IMR-90 (cell line): ENCODE results near the gene HCLS1. TPM values are rescaled to one million over a fixed set of nuclear protein-coding genes. Genes with fewer than 3 reads are reported as not detected.

ENCODE experiments used
- ATAC-seq: fragments of 200-7000 bp; cut with Tn5 transposase; 2 replicates; pipeline ENCODE4 v1.9.1; 2020; ENCODE audit warnings: low read depth, mild to moderate bottlenecking, moderate library complexity
- BruUV-seq: library from RNA; stranded (reverse); fragments of 400-500 nt; replicated peaks from 2 replicates; lab custom pipeline; 2021; lab: Mats Ljungman, UMichigan
- CTCF ChIA-PET: fragments of 300-600 bp; formaldehyde crosslinking; extraction: SDS; loops from one replicate; lab custom pipeline; 2021; ENCODE audit warnings: antibody characterized with exemption; lab: Yijun Ruan, JAX
- POLR2A ChIA-PET: fragments of 300-600 bp; sonication (Branson Sonifier 250); formaldehyde crosslinking; loops from one replicate; lab custom pipeline; 2022; ENCODE audit warnings: antibody characterized with exemption; ENCODE audit not compliant: unreplicated experiment; lab: Charles Lee
- DNase-seq: peaks from one replicate; pipeline ENCODE4 v3.0.0; 2013
- H2AFZ ChIP-seq: replicated peaks from 2 replicates; pipeline ENCODE3; 2013; ENCODE audit warnings: low read length, mild to moderate bottlenecking; ENCODE audit not compliant: poor library complexity
- H2AK5ac ChIP-seq: 2 replicates; pipeline ENCODE4 v1.6.1; 2013; ENCODE audit warnings: low read depth, low read length, inconsistent platforms
- H2AK9ac ChIP-seq: replicated peaks from 2 replicates; pipeline ENCODE3; 2013; ENCODE audit warnings: mild to moderate bottlenecking, low read depth, low read length, moderate library complexity; ENCODE audit not compliant: poor library complexity
- H2BK120ac ChIP-seq: 2 replicates; pipeline ENCODE4 v1.6.1; 2013; ENCODE audit warnings: low read depth, low read length, inconsistent platforms
- H2BK15ac ChIP-seq: 3 replicates; pipeline ENCODE4 v1.6.1; 2013; ENCODE audit warnings: low read depth, low read length, inconsistent platforms
- H2BK20ac ChIP-seq: 2 replicates; pipeline ENCODE4 v1.6.1; 2013; ENCODE audit warnings: low read depth, mild to moderate bottlenecking, inconsistent platforms, low read length, moderate library complexity
- H2BK5ac ChIP-seq: 2 replicates; pipeline ENCODE4 v1.6.1; 2013; ENCODE audit warnings: mild to moderate bottlenecking, low read depth, low read length, inconsistent platforms; ENCODE audit not compliant: poor library complexity, severe bottlenecking
- H3K14ac ChIP-seq: replicated peaks from 2 replicates; pipeline ENCODE4 v1.6.1; 2013; ENCODE audit warnings: low read depth, low read length, inconsistent platforms
- H3K18ac ChIP-seq: 2 replicates; pipeline ENCODE4 v1.6.1; 2013; ENCODE audit warnings: low read depth, low read length, control low read depth
- H3K23ac ChIP-seq: 2 replicates; pipeline ENCODE4 v1.6.1; 2013; ENCODE audit warnings: low read depth, low read length, inconsistent platforms
- H3K27ac ChIP-seq: 2 replicates; pipeline ENCODE4 v1.5.1; 2013; ENCODE audit warnings: mild to moderate bottlenecking, control low read depth, low read length; ENCODE audit not compliant: insufficient read depth
- H3K27me3 ChIP-seq: 2 replicates; pipeline ENCODE4 v1.6.1; 2013; ENCODE audit warnings: low read length; ENCODE audit not compliant: control insufficient read depth, insufficient read depth
- H3K36me3 ChIP-seq: 2 replicates; pipeline ENCODE4 v1.6.1; 2013; ENCODE audit warnings: low read length, mixed read lengths; ENCODE audit not compliant: control insufficient read depth, insufficient read depth
- H3K4ac ChIP-seq: 2 replicates; pipeline ENCODE4 v1.6.1; 2013; ENCODE audit warnings: low read depth, low read length, inconsistent platforms
- H3K4me1 ChIP-seq: 2 replicates; pipeline ENCODE4 v1.6.1; 2013; ENCODE audit warnings: low read length, mixed read lengths; ENCODE audit not compliant: control insufficient read depth, insufficient read depth
- H3K4me2 ChIP-seq: 2 replicates; pipeline ENCODE4 v1.6.1; 2013; ENCODE audit warnings: low read depth, mild to moderate bottlenecking, control low read depth, low read length, moderate library complexity
- H3K4me3 ChIP-seq: 2 replicates; pipeline ENCODE4 v1.5.1; 2013; ENCODE audit warnings: low read depth, mild to moderate bottlenecking, control low read depth, low read length, moderate library complexity; ENCODE audit not compliant: insufficient read depth
- H3K56ac ChIP-seq: 2 replicates; pipeline ENCODE4 v1.6.1; 2013; ENCODE audit warnings: low read length, inconsistent platforms; ENCODE audit not compliant: insufficient read depth; ENCODE audit errors: extremely low read depth
- H3K79me1 ChIP-seq, 2 experiments: 2 replicates each; pipeline ENCODE4 v1.6.1; 2013; ENCODE audit warnings: low read length in 2 of 2, inconsistent platforms in 1 of 2, low read depth in 1 of 2
- H3K9ac ChIP-seq: 2 replicates; pipeline ENCODE4 v1.6.1; 2013; ENCODE audit warnings: low read depth, low read length, control low read depth
- H3K9me1 ChIP-seq: 2 replicates; pipeline ENCODE4 v1.6.1; 2013; ENCODE audit warnings: low read length, inconsistent platforms; ENCODE audit not compliant: insufficient read depth
- H3K9me3 ChIP-seq: 2 replicates; pipeline ENCODE4 v1.6.1; 2013; ENCODE audit warnings: low read length; ENCODE audit not compliant: control insufficient read depth, insufficient read depth
- H4K20me1 ChIP-seq: 2 replicates; pipeline ENCODE4 v1.6.1; 2013; ENCODE audit warnings: low read length, inconsistent platforms; ENCODE audit not compliant: insufficient read depth
- H4K5ac ChIP-seq: 2 replicates; pipeline ENCODE4 v1.6.1; 2013; ENCODE audit warnings: mild to moderate bottlenecking, low read depth, low read length, control low read depth
- H4K8ac ChIP-seq, 2 experiments: 2 replicates each; pipeline ENCODE4 v1.6.1; 2013; ENCODE audit warnings: low read depth in 2 of 2, low read length in 2 of 2, control low read depth in 1 of 2, inconsistent platforms in 1 of 2
- H4K91ac ChIP-seq: 2 replicates; pipeline ENCODE4 v1.6.1; 2013; ENCODE audit warnings: low read depth, low read length, inconsistent platforms; ENCODE audit not compliant: insufficient read depth
- BHLHE40 ChIP-seq: fragments of 150-350 bp; IDR thresholded peaks from 2 replicates; pipeline ENCODE4 v1.6.1; 2016; ENCODE audit warnings: mild to moderate bottlenecking, low read depth, low read length
- CHD1 ChIP-seq: IDR thresholded peaks from 2 replicates; pipeline ENCODE4 v1.6.1; 2012; ENCODE audit warnings: low read depth, low read length, improper control_type of control experiment
- CTCF ChIP-seq: conservative IDR thresholded peaks from 2 replicates; pipeline ENCODE4 v1.5.1; 2012; ENCODE audit warnings: mild to moderate bottlenecking, low read depth, low read length, improper control_type of control experiment
- ELK1 ChIP-seq: fragments of 150-350 bp; IDR thresholded peaks from 2 replicates; pipeline ENCODE4 v1.6.1; 2016; ENCODE audit warnings: low read depth, mild to moderate bottlenecking, low read length, moderate library complexity, borderline replicate concordance
- MAFK ChIP-seq: IDR thresholded peaks from 2 replicates; pipeline ENCODE4 v1.6.1; 2012; ENCODE audit warnings: low read depth, low read length, improper control_type of control experiment
- POLR2A ChIP-seq: IDR thresholded peaks from 2 replicates; pipeline ENCODE4 v1.6.1; 2012; ENCODE audit warnings: mild to moderate bottlenecking, low read depth, low read length
- RCOR1 ChIP-seq: IDR thresholded peaks from 2 replicates; pipeline ENCODE4 v1.6.1; 2012; ENCODE audit warnings: mild to moderate bottlenecking, low read length, improper control_type of control experiment; ENCODE audit not compliant: insufficient replicate concordance
- RFX5 ChIP-seq: IDR thresholded peaks from 2 replicates; pipeline ENCODE4 v1.8.0; 2012; ENCODE audit warnings: low read depth, mild to moderate bottlenecking, low read length, moderate library complexity
- SMC3 ChIP-seq: fragments of 150-350 bp; IDR thresholded peaks from 2 replicates; pipeline ENCODE4 v1.6.1; 2016; ENCODE audit warnings: low read depth, mild to moderate bottlenecking, antibody characterized with exemption, low read length, moderate library complexity
- USF2 ChIP-seq: fragments of 150-350 bp; IDR thresholded peaks from 2 replicates; pipeline ENCODE4 v1.6.1; 2017; ENCODE audit warnings: mild to moderate bottlenecking, antibody characterized with exemption, low read length, low read depth
- WGBS, 2 experiments: methylation state at CpG; one replicate each; pipeline versions ENCODE4 v1.1.5 to v1.1.7; 2013; ENCODE audit warnings: missing lambda C conversion rate in 2 of 2; ENCODE audit not compliant: insufficient read length in 1 of 2; ENCODE audit errors: extremely low coverage in 2 of 2; 5-methylcytosine and 5-hydroxymethylcytosine counted together
- dilution Hi-C: fragments of 300-500 bp; cut with HindIII; formaldehyde crosslinking; loops from one replicate; pipeline ENCODE4 v1.14.3; 2018; ENCODE audit warnings: low sequenced_read_pairs; ENCODE audit not compliant: unreplicated experiment
- in situ Hi-C: fragments of 300-500 bp; cut with MboI; formaldehyde crosslinking; loops from 3 replicates; pipeline ENCODE4 v1.14.3; 2019; ENCODE audit warnings: low sequenced_read_pairs, inconsistent platforms, mixed read lengths
- intact Hi-C: fragments of 100-400 bp; cut with micrococcal nuclease; formaldehyde crosslinking; loops from 2 replicates; pipeline ENCODE4 v1.10.0; 2022
- polyA plus RNA-seq, 3 experiments: library from polyadenylated mRNA; depleted of rRNA; stranded (reverse); fragments of >200 nt; gene quantifications; 2 replicates each; pipeline ENCODE4 v1.2.3, GENCODE V29; 2012; ENCODE audit warnings: low replicate concordance in 1 of 3
- total RNA-seq: library from RNA; depleted of rRNA; stranded (reverse); fragments of >200 nt; gene quantifications from 2 replicates; pipeline ENCODE4 v1.2.3, GENCODE V29; 2012

HCLS1 gene
- total and polyA plus RNA-seq, 2 of the 4 experiments (the other 2 are of a cell fraction): 0.54 to 0.67 TPM

- no peak overlapping the region for H3K14ac ChIP-seq
- H4K5ac ChIP-seq: no peak overlapping the region
- H2BK120ac ChIP-seq: no peak overlapping the region
- ATAC-seq (no peak), DNase-seq (no peak)
- H3K9me3 ChIP-seq: no peaks in the 10 kb centered on the region
- dilution Hi-C loops: no loop called here
- no peak overlapping the region for H2AK9ac ChIP-seq
- no peaks in the 10 kb centered on the region for H3K9me1 ChIP-seq
- intact Hi-C loops: no loop called here
- no TSS peak for BruUV-seq
- H3K27me3 ChIP-seq: no peaks in the 10 kb centered on the region
- no peak overlapping the region for H3K27ac ChIP-seq
- no peak overlapping the region for H3K18ac ChIP-seq
- H3K23ac ChIP-seq: no peak overlapping the region
- 40% methylated on average over 1 of the region's 2 CpGs; no CpG with 5 or more reads in 1 of the 2 experiments for WGBS, 2 experiments
- CTCF ChIA-PET: no interaction called here
- H2AK5ac ChIP-seq: no peak overlapping the region
- H2BK15ac ChIP-seq: no peak overlapping the region
- H3K4me1 ChIP-seq: no peaks in the 10 kb centered on the region
- no peak overlapping the region for H3K9ac ChIP-seq
- no peak overlapping the region for H3K4me2 ChIP-seq
- no peak overlapping the region for H3K4ac ChIP-seq
- H4K8ac ChIP-seq: no peak overlapping the region
- no peaks in the 10 kb centered on the region for H3K79me1 ChIP-seq
- H3K4me3 ChIP-seq: no peak overlapping the region
- in situ Hi-C loops: no loop called here
- no peaks in the 10 kb centered on the region for H3K36me3 ChIP-seq
- no peaks in the 10 kb centered on the region for H4K20me1 ChIP-seq
- H3K56ac ChIP-seq: no peak overlapping the region
- no peak for TF ChIP-seq BHLHE40
- no peak for TF ChIP-seq CTCF
- no peak for TF ChIP-seq RFX5
- no peak for TF ChIP-seq RCOR1
- TF ChIP-seq CHD1: no peak
- no peak for TF ChIP-seq SMC3
- TF ChIP-seq POLR2A: no peak
- TF ChIP-seq USF2: no peak
- no peak for TF ChIP-seq MAFK
- no peak for TF ChIP-seq ELK1
- H2AFZ ChIP-seq: no peak overlapping the region
- H2BK5ac ChIP-seq: no peak overlapping the region
- H2BK20ac ChIP-seq: no peak overlapping the region
- POLR2A ChIA-PET: no interaction called here
- H4K91ac ChIP-seq: no peak overlapping the region
These were observed 55.9 kb downstream of the HCLS1 start for GRCh38 chr3:121604759-121605158.
